HG03432 (cell line): ENCODE measurements around the gene ROR2.

Experiments
- ATAC-seq: cut with Tn5 transposase; IDR thresholded peaks from one replicate; pipeline ENCODE4 v1.9.1; 2021; ENCODE audit warnings: mild to moderate bottlenecking, moderate library complexity; ENCODE audit not compliant: unreplicated experiment

ROR2 gene

GRCh38 chr9:91820126-91820750, 129.8 kb downstream of the ROR2 start:
- no peak for ATAC-seq

GRCh38 chr9:91818647-91819403, 131.2 kb downstream of the ROR2 start:
- no peak for ATAC-seq

GRCh38 chr9:91818225-91818585, 131.8 kb downstream of the ROR2 start:
- no peak for ATAC-seq

- no peak for ATAC-seq
Observed at GRCh38 chr9:91817493-91818224, 132.4 kb downstream of the ROR2 start.

GRCh38 chr9:91817106-91817492, 132.9 kb downstream of the ROR2 start:
- ATAC-seq = no peak

GRCh38 chr9:91816356-91816755, 133.7 kb downstream of the ROR2 start:
- no peak for ATAC-seq

GRCh38 chr9:91815896-91816295, 134.1 kb downstream of the ROR2 start:
- no peak for ATAC-seq

- ATAC-seq = no peak
Observed at GRCh38 chr9:91814753-91815152, 135.3 kb downstream of the ROR2 start.

- ATAC-seq = no peak
Observed at GRCh38 chr9:91814201-91814600, 135.8 kb downstream of the ROR2 start.

GRCh38 chr9:91813176-91813795, 136.7 kb downstream of the ROR2 start:
- no peak for ATAC-seq

GRCh38 chr9:91812191-91812590, 137.8 kb downstream of the ROR2 start:
- ATAC-seq = no peak

- ATAC-seq = no peak
Observed at GRCh38 chr9:91811024-91811909, 138.8 kb downstream of the ROR2 start.

- ATAC-seq = no peak
Observed at GRCh38 chr9:91810286-91810905, 139.6 kb downstream of the ROR2 start.

GRCh38 chr9:91809581-91810285, 140.3 kb downstream of the ROR2 start:
- no peak for ATAC-seq

GRCh38 chr9:91807643-91808246, 142.3 kb downstream of the ROR2 start:
- no peak for ATAC-seq

- ATAC-seq = no peak
Observed at GRCh38 chr9:91805031-91805430, 145.0 kb downstream of the ROR2 start.

- ATAC-seq = no peak
Observed at GRCh38 chr9:91803970-91804752, 145.9 kb downstream of the ROR2 start.
